H9 (cell line): Measurements from ENCODE around the gene PPARA. TPM values are rescaled to one million over a fixed set of nuclear protein-coding genes. Genes with fewer than 3 reads are reported as not detected.
A peak's percentile ranks its signal among the peaks of the same experiment; 100 is the strongest.

Experiments used
- DNase-seq: peaks from one replicate; pipeline ENCODE4 v3.0.0-alpha.2; 2017
- H2AFZ ChIP-seq: one replicate; pipeline ENCODE4 v1.6.1; 2013; ENCODE audit warnings: mild to moderate bottlenecking, low read length, control low read depth, moderate library complexity
- H2AK5ac ChIP-seq: 2 replicates; pipeline ENCODE4 v1.6.1; 2013; ENCODE audit warnings: low read length, control low read depth, mixed read lengths; ENCODE audit not compliant: insufficient read length
- H2BK120ac ChIP-seq: one replicate; pipeline ENCODE4 v1.6.1; 2013; ENCODE audit warnings: low read depth, mild to moderate bottlenecking, low read length, control low read depth, inconsistent platforms; ENCODE audit not compliant: poor library complexity, severe bottlenecking
- H2BK12ac ChIP-seq: 2 replicates; pipeline ENCODE4 v1.6.1; 2013; ENCODE audit warnings: low read length, control low read depth, mixed read lengths, low read depth; ENCODE audit not compliant: insufficient read length
- H2BK15ac ChIP-seq: 2 replicates; pipeline ENCODE4 v1.6.1; 2013; ENCODE audit warnings: low read depth, low read length, control low read depth
- H2BK20ac ChIP-seq: one replicate; pipeline ENCODE4 v1.6.1; 2013; ENCODE audit warnings: low read depth, mild to moderate bottlenecking, low read length, control low read depth, inconsistent platforms; ENCODE audit not compliant: poor library complexity, severe bottlenecking
- H2BK5ac ChIP-seq: 2 replicates; pipeline ENCODE4 v1.6.1; 2013; ENCODE audit warnings: low read length, control low read depth, mixed read lengths; ENCODE audit not compliant: insufficient read length
- H3K14ac ChIP-seq: 2 replicates; pipeline ENCODE4 v1.6.1; 2013; ENCODE audit warnings: low read length, control low read depth; ENCODE audit not compliant: insufficient read depth
- H3K18ac ChIP-seq: 2 replicates; pipeline ENCODE4 v1.6.1; 2013; ENCODE audit warnings: low read depth, mild to moderate bottlenecking, mixed read lengths, low read length, control low read depth; ENCODE audit not compliant: insufficient read length
- H3K23ac ChIP-seq: 2 replicates; pipeline ENCODE4 v1.6.1; 2013; ENCODE audit warnings: low read length, control low read depth, mixed read lengths, low read depth; ENCODE audit not compliant: insufficient read length
- H3K23me2 ChIP-seq: 2 replicates; pipeline ENCODE4 v1.6.1; 2013; ENCODE audit warnings: low read depth, mild to moderate bottlenecking, mixed read lengths, low read length, control low read depth; ENCODE audit not compliant: insufficient read length, poor library complexity, severe bottlenecking
- H3K27ac ChIP-seq: 2 replicates; pipeline ENCODE4 v1.5.1; 2013; ENCODE audit warnings: low read length, control low read depth, mixed read lengths, low read depth; ENCODE audit not compliant: insufficient read length
- H3K27me3 ChIP-seq: 2 replicates; pipeline ENCODE4 v1.6.1; 2013; ENCODE audit warnings: low read length, control low read depth, inconsistent platforms; ENCODE audit not compliant: insufficient read depth
- H3K4ac ChIP-seq: 2 replicates; pipeline ENCODE4 v1.6.1; 2013; ENCODE audit warnings: low read depth, mild to moderate bottlenecking, control low read depth, inconsistent platforms, low read length, moderate library complexity
- H3K4me1 ChIP-seq: 2 replicates; pipeline ENCODE4 v1.6.1; 2013; ENCODE audit warnings: low read length, control low read depth, inconsistent platforms; ENCODE audit not compliant: insufficient read depth
- H3K4me2 ChIP-seq: 2 replicates; pipeline ENCODE4 v1.6.1; 2013; ENCODE audit warnings: low read length, control low read depth, mixed read lengths; ENCODE audit not compliant: insufficient read length, insufficient read depth
- H3K56ac ChIP-seq: 2 replicates; pipeline ENCODE4 v1.6.1; 2013; ENCODE audit warnings: low read depth, mild to moderate bottlenecking, mixed read lengths, low read length, control low read depth; ENCODE audit not compliant: insufficient read length
- H3K79me1 ChIP-seq: 2 replicates; pipeline ENCODE4 v1.6.1; 2013; ENCODE audit warnings: low read depth, mild to moderate bottlenecking, moderate library complexity, low read length, control low read depth, inconsistent platforms; ENCODE audit not compliant: insufficient read depth, poor library complexity, severe bottlenecking
- H3K79me2 ChIP-seq: 2 replicates; pipeline ENCODE4 v1.6.1; 2013; ENCODE audit warnings: low read length, control low read depth, inconsistent platforms; ENCODE audit not compliant: insufficient read depth
- H3K9ac ChIP-seq: 2 replicates; pipeline ENCODE4 v1.6.1; 2013; ENCODE audit warnings: low read length, control low read depth, mixed read lengths; ENCODE audit not compliant: insufficient read length; ENCODE audit errors: extremely low read depth
- H3K9me3 ChIP-seq: one replicate; pipeline ENCODE4 v1.6.1; 2013; ENCODE audit warnings: low read depth, low read length, inconsistent platforms; ENCODE audit not compliant: control insufficient read depth
- H3T11ph ChIP-seq: one replicate; pipeline ENCODE4 v1.6.1; 2013; ENCODE audit warnings: mild to moderate bottlenecking, low read length, control low read depth, inconsistent platforms
- H4K20me1 ChIP-seq: one replicate; pipeline ENCODE4 v1.6.1; 2013; ENCODE audit not compliant: control insufficient read depth, insufficient read length, insufficient read depth
- H4K5ac ChIP-seq: 2 replicates; pipeline ENCODE4 v1.6.1; 2013; ENCODE audit warnings: low read depth, mild to moderate bottlenecking, mixed read lengths, low read length, control low read depth; ENCODE audit not compliant: insufficient read length
- H4K8ac ChIP-seq: replicated peaks from 2 replicates; pipeline ENCODE4 v1.6.1; 2013; ENCODE audit warnings: low read length, control low read depth, mixed read lengths, low read depth; ENCODE audit not compliant: insufficient read length
- H4K91ac ChIP-seq: 2 replicates; pipeline ENCODE4 v1.6.1; 2013; ENCODE audit warnings: low read depth, mild to moderate bottlenecking, moderate library complexity, mixed read lengths, low read length, control low read depth; ENCODE audit not compliant: insufficient read length
- H3K27ac Mint-ChIP-seq, 3 experiments: 2 replicates in 2 of 3; 3 replicates in 1 of 3; pipeline ENCODE4 v1.8.0; 2020 to 2021; ENCODE audit warnings: mixed read lengths in 3 of 3, mild to moderate bottlenecking in 1 of 3, moderate library complexity in 1 of 3
- H3K27me3 Mint-ChIP-seq: 2 replicates; pipeline ENCODE4 v1.8.0; 2021; ENCODE audit warnings: low read depth, mild to moderate bottlenecking, moderate library complexity, mixed read lengths
- H3K36me3 Mint-ChIP-seq, 3 experiments: 2 replicates in 2 of 3; 3 replicates in 1 of 3; pipeline ENCODE4 v1.8.0; 2020 to 2021; ENCODE audit warnings: low read depth in 3 of 3, mixed read lengths in 3 of 3; ENCODE audit not compliant: insufficient read depth in 1 of 3
- H3K4me1 Mint-ChIP-seq, 2 experiments: 2 replicates each; pipeline ENCODE4 v1.8.0; 2020; ENCODE audit warnings: mixed read lengths in 2 of 2
- H3K4me3 Mint-ChIP-seq, 2 experiments: 2 replicates in 1 of 2; 3 replicates in 1 of 2; pipeline ENCODE4 v1.8.0; 2020 to 2021; ENCODE audit warnings: mild to moderate bottlenecking in 2 of 2, mixed read lengths in 2 of 2, moderate library complexity in 1 of 2
- H3K9me3 Mint-ChIP-seq, 2 experiments: 2 replicates in 1 of 2; 3 replicates in 1 of 2; pipeline ENCODE4 v1.8.0; 2020; ENCODE audit warnings: mild to moderate bottlenecking in 2 of 2, mixed read lengths in 2 of 2, moderate library complexity in 1 of 2
- CTCF ChIP-seq: fragments of 200-600 bp; sonication (generic); conservative IDR thresholded peaks from 3 replicates; pipeline ENCODE4 v1.8.0; 2021; ENCODE audit warnings: antibody characterized with exemption, mild to moderate bottlenecking
- WGBS: extraction: QIAGEN DNeasy Blood & Tissue Kit; methylation state at CpG from one replicate; pipeline ENCODE4 v1.1.7; 2013; ENCODE audit warnings: missing lambda C conversion rate, low lambda C conversion rate, mixed read lengths; ENCODE audit not compliant: insufficient read length; ENCODE audit errors: extremely low coverage; 5-methylcytosine and 5-hydroxymethylcytosine counted together
- total RNA-seq: library from RNA; stranded (reverse); gene quantifications from 2 replicates; pipeline ENCODE4 v1.2.1, GENCODE V29; 2021

The PPARA gene
- total RNA-seq, 1 experiment from 2014 or later, result 7.3 TPM

GRCh38 chr22:46105494-46106278 lies 44.6 kb upstream of the PPARA start:
- H2BK120ac ChIP-seq, result no peak overlapping the region
- no peaks in the 10 kb centered on the region for H3K23me2 ChIP-seq
- H3K18ac ChIP-seq, result no peak overlapping the region
- H2AFZ ChIP-seq, result no peak overlapping the region
- no peaks in the 10 kb centered on the region for H3K27me3 ChIP-seq
- H3K9ac ChIP-seq, result no peak overlapping the region
- H4K91ac ChIP-seq, result no peak overlapping the region
- Mint-ChIP-seq H3K27ac (0 out of 7 replicates have a peak overlapping the region, but pooled peaks of 1 of the 3 experiments have one; percentile 40), H3K4me3 (no peak overlapping the region), H3K27me3 (no peaks in the 10 kb centered on the region), H3K9me3 (no peaks in the 10 kb centered on the region), H3K4me1 (peaks cover 2 to 8% of the 10 kb centered on the region in 2 experiments; a peak in 2 of 4 replicates), H3K36me3 (no peaks in the 10 kb centered on the region; a peak in 1 of 7 replicates)
- H3K4ac ChIP-seq, result no peak overlapping the region
- H3K23ac ChIP-seq, result no peak overlapping the region
- no peak overlapping the region for H3K56ac ChIP-seq
- H3K4me2 ChIP-seq, result no peak overlapping the region
- no peaks in the 10 kb centered on the region for H4K20me1 ChIP-seq
- whole genome bisulfite sequencing, result no CpG with 5 or more reads among the region's 25 CpGs
- H3K4me1 ChIP-seq, result no peaks in the 10 kb centered on the region
- H2AK5ac ChIP-seq, result no peak overlapping the region
- no peak overlapping the region for H4K5ac ChIP-seq
- no peak overlapping the region for H2BK12ac ChIP-seq
- TF ChIP-seq CTCF, result no peak
- no peaks in the 10 kb centered on the region for H3K79me1 ChIP-seq
- H2BK20ac ChIP-seq, result no peak overlapping the region
- H4K8ac ChIP-seq, result no peak overlapping the region
- H3K14ac ChIP-seq, result no peak overlapping the region
- H3K27ac ChIP-seq, result no peak overlapping the region
- no peak for DNase-seq
- no peaks in the 10 kb centered on the region for H3K9me3 ChIP-seq
- no peaks in the 10 kb centered on the region for H3K79me2 ChIP-seq
- H3T11ph ChIP-seq, result no peak overlapping the region
- H2BK5ac ChIP-seq, result no peak overlapping the region
- H2BK15ac ChIP-seq, result no peak overlapping the region
